ENCODE measurements around the gene MED25.

MED25 gene

DNA sequence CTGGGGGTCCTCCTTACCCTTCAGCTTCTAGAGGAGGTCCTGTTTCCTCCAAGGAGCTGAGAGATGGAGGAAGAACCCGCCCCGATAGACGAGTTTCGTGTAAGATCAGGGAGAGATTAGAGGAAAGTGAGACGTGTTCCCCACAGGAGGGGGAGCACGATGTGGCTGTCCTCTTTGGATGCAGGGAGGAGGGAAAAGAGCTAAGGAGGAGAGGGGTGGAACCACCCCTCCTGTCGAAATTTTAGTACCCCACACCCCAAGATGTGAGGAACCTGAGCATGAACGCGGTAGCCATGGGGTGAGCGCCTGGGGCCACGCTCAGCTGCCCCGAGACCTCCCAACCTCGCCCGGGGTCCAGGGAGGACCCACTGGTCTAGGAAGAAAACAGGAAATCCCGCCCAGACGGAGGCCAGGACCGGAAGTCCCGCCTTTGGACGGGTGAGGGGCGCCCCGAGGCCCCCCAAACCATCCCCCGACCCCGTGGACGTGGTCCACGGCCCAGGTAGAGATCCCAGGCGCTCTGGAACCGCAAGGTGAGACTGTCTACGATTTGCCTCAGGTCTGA lies 57.9 kb downstream of the MED25 start:
- DNase-seq, result peak; percentile 44

DNA sequence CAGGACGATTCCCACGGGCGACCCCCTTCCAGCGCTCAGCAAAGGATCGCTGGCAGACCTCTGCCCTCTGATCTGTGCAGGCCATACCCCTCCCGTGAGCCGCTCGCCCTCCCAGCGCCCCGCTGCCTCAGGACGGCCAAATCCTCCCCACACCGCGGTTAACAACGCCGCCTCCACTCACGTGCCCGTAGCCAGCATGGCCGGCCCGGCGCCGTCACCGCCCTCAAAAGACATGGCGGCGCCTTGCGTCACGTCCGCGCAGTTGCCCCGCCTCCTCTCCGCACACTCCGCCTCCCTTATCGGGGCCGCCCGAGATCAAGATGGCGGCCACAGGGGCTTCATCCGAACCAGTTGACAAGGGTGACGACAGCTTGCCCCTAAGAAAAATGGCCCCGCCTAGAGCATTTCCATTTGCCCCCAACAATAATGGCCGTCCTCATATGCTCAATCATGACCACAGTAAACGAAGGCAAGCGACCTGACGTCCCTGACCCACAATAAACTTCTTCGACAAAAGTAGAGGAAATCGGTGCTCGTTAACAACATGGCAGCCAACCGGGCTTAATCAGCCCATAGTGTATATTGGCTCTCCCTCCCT lies 58.4 kb downstream of the MED25 start:
- peak; percentile 98 for DNase-seq

DNA sequence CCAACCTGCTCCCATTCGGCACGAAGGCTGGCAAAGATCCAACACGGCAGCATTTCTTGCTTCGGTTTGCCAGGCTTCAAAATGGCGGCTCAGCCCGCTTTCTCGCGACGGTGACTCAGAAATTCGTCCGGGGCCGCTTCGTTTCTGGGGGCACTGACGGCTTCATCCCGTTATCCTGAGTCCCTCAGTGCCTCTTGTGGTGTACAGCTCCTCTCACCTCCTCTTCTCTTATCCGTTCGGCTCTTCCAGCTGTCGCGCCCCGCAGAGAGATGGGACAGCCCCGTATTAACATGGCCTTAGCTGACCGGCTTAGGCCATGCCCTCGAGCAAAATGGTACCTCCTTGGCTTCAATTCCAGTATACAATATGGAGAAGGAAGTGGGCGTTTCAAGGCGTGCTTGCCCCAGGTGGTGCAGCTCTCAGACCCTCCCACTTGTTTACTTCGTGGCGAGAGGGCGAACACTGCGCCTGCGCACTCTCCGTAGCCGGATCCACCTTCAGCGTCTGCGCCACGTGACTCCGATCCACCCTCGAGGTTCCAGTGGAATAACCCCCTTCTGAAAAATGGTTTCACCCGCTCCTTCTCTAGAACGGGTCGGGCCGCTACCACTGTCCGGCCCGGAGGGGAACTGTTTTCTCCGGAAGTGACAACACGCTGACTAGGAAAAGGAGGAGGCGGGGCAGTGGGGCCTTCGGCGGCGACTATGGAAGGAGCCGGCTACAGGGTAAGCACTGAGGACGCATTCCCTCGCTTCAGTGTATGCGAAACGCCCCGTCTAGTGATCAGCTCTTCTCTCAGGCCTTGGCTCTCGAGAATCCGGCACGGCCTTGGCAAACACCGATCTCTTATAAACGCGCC lies 59.2 kb downstream of the MED25 start, which contains the start of the genes AKT1S1 and TBC1D17:
Gene AKT1S1 (minus strand): TSS at position 336 of the 859 bp plus-strand sequence. CDS start 4,060 bp downstream, outside the sequence.
Gene TBC1D17 (plus strand): TSS at position 683 of the 859 bp plus-strand sequence. CDS start 22 bp downstream, at position 705.
- DNase-seq, result peak; percentile 99

GRCh38 chr19:49877879-49878743 lies 60.0 kb downstream of the MED25 start:
- DNase-seq, result peak; percentile 99

- DNase-seq, result no peak
Measured at GRCh38 chr19:49878744-49879070, 60.6 kb downstream of the MED25 start.

DNA sequence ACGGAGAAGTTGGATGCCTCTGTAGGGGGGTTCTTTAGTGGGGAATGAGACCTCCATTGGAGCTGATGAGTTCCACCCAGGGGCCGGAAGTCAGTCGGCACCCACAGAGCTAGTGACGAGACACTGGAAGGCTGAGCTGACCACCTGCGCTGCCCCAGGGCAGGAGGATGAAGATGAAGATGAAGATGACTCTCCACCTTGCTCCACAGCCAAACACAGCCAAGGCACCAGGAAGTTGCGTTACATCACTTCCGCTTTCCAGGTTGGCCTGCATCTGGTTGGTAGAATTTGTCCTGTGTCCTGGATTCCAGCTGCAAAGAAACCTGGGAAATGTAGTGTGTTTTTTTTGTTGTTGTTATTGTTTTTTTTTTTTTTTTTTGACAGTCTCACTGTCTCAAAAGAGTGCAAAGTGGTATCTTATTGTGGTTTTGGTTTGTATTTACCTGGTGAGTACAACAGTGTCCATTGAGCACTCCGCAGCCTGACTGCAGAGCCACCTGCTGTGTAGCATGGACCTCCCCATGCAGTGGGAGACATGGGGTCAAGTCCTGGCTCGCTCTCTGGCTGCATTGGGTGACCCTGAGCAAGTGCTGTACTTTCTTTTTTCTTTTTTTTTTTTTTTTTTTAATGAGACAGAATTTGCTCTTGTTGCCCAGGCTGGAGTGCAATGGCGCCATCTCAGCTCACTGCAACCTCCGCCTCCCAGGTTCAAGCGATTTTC lies 61.3 kb downstream of the MED25 start:
- DNase-seq, result no peak

DNA sequence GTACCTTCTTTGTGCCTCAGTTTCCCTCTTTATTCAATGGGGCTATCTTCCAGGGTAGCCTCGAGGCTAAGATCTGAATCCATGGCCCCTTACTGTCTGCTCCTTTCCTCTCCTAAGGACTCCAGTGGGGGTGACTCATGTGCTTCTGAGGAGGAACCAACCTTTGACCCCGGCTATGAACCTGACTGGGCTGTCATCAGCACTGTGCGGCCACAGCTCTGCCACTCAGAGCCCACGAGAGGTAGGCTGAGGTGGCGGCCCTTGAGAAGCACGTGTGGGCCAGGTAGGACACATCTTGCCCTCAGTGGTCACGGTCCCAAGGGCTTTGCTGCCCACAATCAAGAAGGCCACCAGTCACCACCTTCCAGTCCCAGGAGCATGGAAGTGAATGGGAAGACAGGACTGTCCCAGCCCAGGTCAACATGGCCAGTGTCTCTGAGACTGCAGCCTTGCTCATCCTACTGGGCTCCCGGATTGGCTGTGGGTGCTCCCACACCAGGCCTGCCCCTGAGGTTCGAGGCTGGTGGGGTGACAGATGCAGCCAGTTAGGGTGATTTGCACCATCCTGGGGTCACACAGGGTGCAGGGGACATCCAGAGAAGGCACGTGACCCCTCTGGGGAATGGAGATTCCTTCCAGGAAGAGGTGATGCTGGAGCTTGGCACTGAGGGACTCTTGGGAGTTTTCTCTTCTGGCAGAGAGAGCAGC lies 62.2 kb downstream of the MED25 start:
- no peak for DNase-seq

DNA sequence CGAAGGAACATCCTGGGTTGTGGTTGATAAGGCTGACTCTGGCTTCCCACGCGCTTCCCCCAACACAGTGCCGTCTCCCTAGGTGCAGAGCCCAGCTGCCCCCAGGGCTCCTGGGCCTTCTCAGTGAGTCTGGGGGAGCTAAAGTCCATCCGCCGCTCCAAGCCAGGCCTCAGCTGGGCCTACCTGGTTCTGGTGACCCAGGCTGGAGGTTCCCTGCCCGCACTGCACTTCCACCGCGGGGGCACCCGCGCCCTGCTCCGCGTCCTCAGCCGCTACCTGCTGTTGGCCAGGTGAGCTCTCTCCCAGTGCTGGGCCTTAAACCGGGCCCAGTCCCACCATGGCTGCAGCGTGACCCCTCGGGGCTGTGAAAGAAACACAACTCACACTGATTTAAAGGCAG lies 63.1 kb downstream of the MED25 start:
- no peak for DNase-seq

- DNase-seq, result no peak
Measured at GRCh38 chr19:49881672-49882394, 63.7 kb downstream of the MED25 start.

DNA sequence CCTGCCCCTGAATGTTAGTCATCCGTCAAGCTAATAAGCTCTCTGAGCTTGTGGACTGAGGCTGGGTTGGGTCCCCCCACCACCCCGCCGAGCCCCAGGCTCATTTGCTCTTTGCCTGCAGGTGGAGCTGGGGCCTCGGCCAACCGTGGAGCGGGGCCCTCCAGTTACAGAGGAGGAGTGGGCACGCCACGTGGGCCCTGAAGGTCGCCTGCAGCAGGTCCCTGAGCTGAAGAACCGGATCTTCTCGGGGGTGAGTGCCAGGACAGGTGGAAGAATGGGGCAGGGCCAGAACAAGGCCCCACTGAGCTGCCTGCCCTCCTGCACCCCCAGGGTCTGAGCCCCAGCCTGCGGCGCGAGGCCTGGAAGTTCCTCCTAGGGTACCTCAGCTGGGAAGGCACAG lies 64.6 kb downstream of the MED25 start:
- no peak for DNase-seq

GRCh38 chr19:49883094-49883493 lies 65.0 kb downstream of the MED25 start:
- no peak for DNase-seq

DNA sequence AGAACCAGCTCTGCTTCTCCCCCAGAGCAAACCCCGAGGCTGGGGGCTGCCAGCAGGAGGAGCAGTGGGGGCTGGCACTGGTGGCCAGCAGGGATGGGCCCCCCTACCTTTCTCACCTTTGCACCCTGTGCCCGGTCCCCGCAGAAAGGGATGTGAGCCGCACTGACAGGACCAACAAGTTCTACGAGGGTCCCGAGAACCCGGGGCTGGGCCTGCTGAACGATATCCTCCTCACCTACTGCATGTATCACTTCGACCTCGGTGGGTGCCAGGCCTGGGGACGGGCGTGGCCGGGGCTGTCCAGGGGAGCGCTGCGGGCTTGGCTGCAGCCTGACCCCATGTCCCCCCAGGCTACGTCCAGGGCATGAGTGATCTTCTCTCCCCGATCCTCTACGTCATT lies 66.0 kb downstream of the MED25 start:
- no peak for DNase-seq

- no peak for DNase-seq
Measured at GRCh38 chr19:49884760-49885159, 66.7 kb downstream of the MED25 start.

Measured in stimulated activated CD4-positive, alpha-beta T cell treated with anti-CD3 and anti-CD28 coated beads, Interleukin-1b, Interleukin-23, amount 100 ng/mL, for 48 hours (primary cell).